Cortex of kidney (tissue), 1 donor: Measurements from ENCODE around the gene PMF1.
"Not testable (repeated sequence)": the region's sequence is repeated elsewhere in the genome, so short reads cannot be mapped to it uniquely, and the experiment has no call there.

Source experiments
- DNase-seq: peaks from one replicate; lab custom pipeline; 2025; lab: John Stamatoyannopoulos, UW

Gene PMF1

GRCh38 chr1:156212833-156213643, at the start of gene PMF1:
Gene PMF1, plus strand, starts transcription at chr1:156213007. Its CDS starts 9 bp downstream, at chr1:156213016.
- DNase-seq = peak; percentile 93

GRCh38 chr1:156163712-156164111, 49.1 kb upstream of the PMF1 start:
- no peak for DNase-seq

GRCh38 chr1:156164125-156164831, 48.5 kb upstream of the PMF1 start:
- no peak for DNase-seq

GRCh38 chr1:156165083-156165482, 47.7 kb upstream of the PMF1 start:
- DNase-seq = no peak

GRCh38 chr1:156167536-156167935, 45.3 kb upstream of the PMF1 start:
- DNase-seq = no peak

GRCh38 chr1:156172696-156173470, 39.9 kb upstream of the PMF1 start:
- no peak for DNase-seq

GRCh38 chr1:156176610-156177210, 36.1 kb upstream of the PMF1 start:
- no peak for DNase-seq

GRCh38 chr1:156177919-156178654, 34.7 kb upstream of the PMF1 start:
- no peak for DNase-seq

- no peak for DNase-seq
Measured at GRCh38 chr1:156180471-156180870, 32.3 kb upstream of the PMF1 start.

GRCh38 chr1:156181391-156181924, 31.3 kb upstream of the PMF1 start:
- not testable (repeated sequence) for DNase-seq

- DNase-seq = not testable (repeated sequence)
Measured at GRCh38 chr1:156182010-156182779, 30.6 kb upstream of the PMF1 start.

- DNase-seq = not testable (repeated sequence)
Measured at GRCh38 chr1:156186347-156187177, 26.2 kb upstream of the PMF1 start.

- not testable (repeated sequence) for DNase-seq
Measured at GRCh38 chr1:156190265-156190664, 22.5 kb upstream of the PMF1 start.

- no peak for DNase-seq
Measured at GRCh38 chr1:156191292-156191964, 21.4 kb upstream of the PMF1 start.

- no peak for DNase-seq
Measured at GRCh38 chr1:156193208-156193487, 19.7 kb upstream of the PMF1 start.

GRCh38 chr1:156193488-156194299, 19.1 kb upstream of the PMF1 start, which contains the start of gene SLC25A44:
Gene SLC25A44, plus strand, starts transcription at chr1:156194104. Its CDS starts 5,744 bp downstream, at chr1:156199848.
- DNase-seq = peak; percentile 33

GRCh38 chr1:156194300-156194652, 18.5 kb upstream of the PMF1 start:
- DNase-seq = no peak

- DNase-seq = no peak
Measured at GRCh38 chr1:156195853-156196252, 17.0 kb upstream of the PMF1 start.
